ENCODE measurements around the gene TCFL5.

TCFL5 gene

GRCh38 chr20:62832212-62832922 lies 29.3 kb downstream of the TCFL5 start:
- peak; percentile 87 for DNase-seq

- no peak for DNase-seq
Observed at GRCh38 chr20:62831854-62832211, 29.8 kb downstream of the TCFL5 start.

- no peak for DNase-seq
Observed at GRCh38 chr20:62831361-62831788, 30.2 kb downstream of the TCFL5 start.

- no peak for DNase-seq
Observed at GRCh38 chr20:62830821-62831220, 30.8 kb downstream of the TCFL5 start.

GRCh38 chr20:62830251-62830650 lies 31.4 kb downstream of the TCFL5 start:
- DNase-seq: no peak

GRCh38 chr20:62829231-62830230 lies 32.1 kb downstream of the TCFL5 start:
- no peak for DNase-seq

- no peak for DNase-seq
Observed at GRCh38 chr20:62828511-62829230, 33.0 kb downstream of the TCFL5 start.

- no peak for DNase-seq
Observed at GRCh38 chr20:62828051-62828450, 33.6 kb downstream of the TCFL5 start.

- no peak for DNase-seq
Observed at GRCh38 chr20:62827311-62828038, 34.1 kb downstream of the TCFL5 start.

GRCh38 chr20:62826646-62827310 lies 34.8 kb downstream of the TCFL5 start:
- DNase-seq: no peak

GRCh38 chr20:62825986-62826645 lies 35.5 kb downstream of the TCFL5 start:
- DNase-seq: no peak

- no peak for DNase-seq
Observed at GRCh38 chr20:62825333-62825985, 36.2 kb downstream of the TCFL5 start.

- DNase-seq: no peak
Observed at GRCh38 chr20:62824476-62825332, 36.9 kb downstream of the TCFL5 start.

- DNase-seq: no peak
Observed at GRCh38 chr20:62823688-62824475, 37.7 kb downstream of the TCFL5 start.

- DNase-seq: no peak
Observed at GRCh38 chr20:62822788-62823651, 38.6 kb downstream of the TCFL5 start.

- DNase-seq: no peak
Observed at GRCh38 chr20:62822239-62822787, 39.3 kb downstream of the TCFL5 start.

GRCh38 chr20:62821726-62822210 lies 39.9 kb downstream of the TCFL5 start:
- no peak for DNase-seq

Measured in SIG-M5 (cell line).